BE2C (cell line): ENCODE results near the gene BMPR1A.

Experiments
- DNase-seq: peaks from one replicate; pipeline ENCODE4 v3.0.0-alpha.2; 2020
- H3K27me3 ChIP-seq: fragments of 250-450 bp; sonication (Bioruptor Pico); 2 replicates; pipeline ENCODE4 v1.5.1; 2020; ENCODE audit warnings: mild to moderate bottlenecking
- H3K36me3 ChIP-seq: fragments of 250-450 bp; sonication (Bioruptor Pico); 2 replicates; pipeline ENCODE4 v1.5.1; 2020; ENCODE audit warnings: mild to moderate bottlenecking
- H3K4me1 ChIP-seq: fragments of 250-450 bp; sonication (Bioruptor Pico); 2 replicates; pipeline ENCODE4 v1.5.1; 2020
- H3K4me3 ChIP-seq: 2 replicates; pipeline ENCODE4 v1.5.1; 2011; ENCODE audit warnings: low read depth, low read length
- H3K9me3 ChIP-seq: fragments of 250-450 bp; sonication (Bioruptor Pico); 2 replicates; pipeline ENCODE4 v1.5.1; 2020
- CTCF ChIP-seq: IDR thresholded peaks from 2 replicates; pipeline ENCODE4 v1.5.1; 2012; ENCODE audit warnings: mild to moderate bottlenecking, low read depth, low read length

The BMPR1A gene

DNA sequence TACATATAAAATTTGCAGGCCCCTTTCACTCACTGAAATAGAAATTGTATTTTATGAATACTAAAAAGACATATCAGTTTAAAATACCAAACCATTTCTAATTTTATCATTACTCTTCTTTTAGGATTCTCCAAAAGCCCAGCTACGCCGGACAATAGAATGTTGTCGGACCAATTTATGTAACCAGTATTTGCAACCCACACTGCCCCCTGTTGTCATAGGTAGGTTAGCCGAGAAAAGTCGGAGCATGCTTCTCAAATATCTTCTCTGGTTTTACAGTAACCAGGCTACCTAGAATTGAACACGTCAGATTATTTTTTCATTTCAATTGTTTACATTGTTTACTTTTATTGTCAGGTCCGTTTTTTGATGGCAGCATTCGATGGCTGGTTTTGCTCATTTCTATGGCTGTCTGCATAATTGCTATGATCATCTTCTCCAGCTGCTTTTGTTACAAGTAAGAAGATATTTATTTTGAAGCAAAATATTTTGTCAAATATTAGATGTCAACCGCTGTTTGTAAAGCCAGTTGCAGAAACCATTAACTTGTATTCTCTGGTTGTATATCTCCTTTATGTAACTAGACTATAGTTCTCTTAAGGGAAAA lies 143.4 kb downstream of the BMPR1A start:
- peak; percentile 77 for TF ChIP-seq CTCF
- H3K9me3 ChIP-seq = no peaks in the 10 kb centered on the region
- H3K36me3 ChIP-seq = peaks cover 22% of the 10 kb centered on the region
- peaks cover 6% of the 10 kb centered on the region; the same call in 1 of the 2 replicates for H3K4me1 ChIP-seq
- peak; percentile 68 for DNase-seq
- H3K27me3 ChIP-seq = no peaks in the 10 kb centered on the region
- no peak overlapping the region for H3K4me3 ChIP-seq

- TF ChIP-seq CTCF = no peak
- H3K36me3 ChIP-seq = peaks cover 25% of the 10 kb centered on the region
- peaks cover 6% of the 10 kb centered on the region; the same call in 1 of the 2 replicates for H3K4me1 ChIP-seq
- no peak overlapping the region for H3K4me3 ChIP-seq
- no peaks in the 10 kb centered on the region for H3K9me3 ChIP-seq
- no peak for DNase-seq
- H3K27me3 ChIP-seq = no peaks in the 10 kb centered on the region
Observed at GRCh38 chr10:86900955-86901354, 144.5 kb downstream of the BMPR1A start.

DNA sequence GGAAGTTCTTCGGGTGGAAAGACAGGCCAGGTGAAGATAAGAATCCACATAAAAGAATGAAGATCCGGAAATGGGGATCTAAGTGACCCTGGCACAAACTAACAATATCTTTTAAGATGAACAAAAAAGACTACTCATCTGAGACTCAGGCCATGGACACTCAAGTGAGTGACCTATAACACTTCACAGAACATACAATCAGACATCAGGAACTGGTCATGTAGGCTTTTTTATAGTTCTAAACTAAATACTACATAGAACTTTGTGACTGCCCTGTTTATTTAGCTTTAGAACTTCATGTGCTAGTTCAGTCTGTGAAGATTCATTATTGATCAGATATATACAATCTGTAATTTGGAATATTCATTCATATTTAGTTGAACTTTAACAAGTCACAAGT lies 148.2 kb downstream of the BMPR1A start:
- Histone ChIP-seq H3K4me1 (no peaks in the 10 kb centered on the region), H3K27me3 (no peaks in the 10 kb centered on the region), H3K4me3 (no peak overlapping the region), H3K36me3 (peaks cover 28% of the 10 kb centered on the region), H3K9me3 (no peaks in the 10 kb centered on the region)
- DNase-seq = no peak
- no peak for TF ChIP-seq CTCF

DNA sequence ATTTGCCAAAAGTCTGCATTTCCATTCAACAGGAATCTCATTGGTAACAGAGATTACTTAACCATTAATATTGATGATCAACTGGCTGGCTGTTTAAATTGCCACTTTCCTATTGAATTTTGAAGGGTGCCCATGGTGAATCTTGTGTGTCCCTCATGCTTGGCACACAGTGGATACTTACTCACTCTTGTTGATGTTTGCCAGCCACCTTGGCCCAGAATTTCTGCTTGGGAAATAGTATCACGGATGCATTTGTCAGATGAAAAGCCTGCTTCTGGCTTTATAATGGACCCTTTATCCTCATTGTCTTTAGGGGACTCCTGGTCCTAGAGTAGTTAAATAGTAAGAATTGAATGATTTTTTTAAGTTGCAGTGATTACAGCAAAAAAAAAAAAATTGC lies 149.0 kb downstream of the BMPR1A start:
- no peaks in the 10 kb centered on the region for H3K9me3 ChIP-seq
- no peak overlapping the region for H3K4me3 ChIP-seq
- H3K36me3 ChIP-seq = peaks cover 28% of the 10 kb centered on the region
- DNase-seq = no peak
- TF ChIP-seq CTCF = no peak
- no peaks in the 10 kb centered on the region for H3K27me3 ChIP-seq
- H3K4me1 ChIP-seq = no peaks in the 10 kb centered on the region

DNA sequence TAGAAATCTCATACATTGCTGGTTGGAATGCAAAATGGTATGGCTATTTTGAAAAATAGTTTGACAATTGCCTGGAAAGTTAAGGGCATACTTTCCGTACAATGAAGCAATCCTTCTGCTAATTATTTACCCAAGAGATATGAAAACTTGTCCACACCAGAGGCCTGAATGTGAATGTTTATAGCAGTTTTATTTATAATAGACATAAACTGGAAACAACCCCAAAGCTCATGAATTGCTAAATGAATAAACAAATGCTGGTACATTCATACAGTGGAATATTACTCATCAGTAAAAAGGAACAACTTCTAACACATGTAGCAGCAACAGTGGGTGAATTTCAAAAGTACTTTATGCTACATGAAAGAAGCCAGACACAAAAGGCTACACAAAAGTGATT lies 158.3 kb downstream of the BMPR1A start:
- peaks cover 24% of the 10 kb centered on the region for H3K36me3 ChIP-seq
- H3K9me3 ChIP-seq = no peaks in the 10 kb centered on the region
- H3K27me3 ChIP-seq = no peaks in the 10 kb centered on the region
- no peak for DNase-seq
- H3K4me3 ChIP-seq = no peak overlapping the region
- TF ChIP-seq CTCF = no peak
- H3K4me1 ChIP-seq = peaks cover 6% of the 10 kb centered on the region

DNA sequence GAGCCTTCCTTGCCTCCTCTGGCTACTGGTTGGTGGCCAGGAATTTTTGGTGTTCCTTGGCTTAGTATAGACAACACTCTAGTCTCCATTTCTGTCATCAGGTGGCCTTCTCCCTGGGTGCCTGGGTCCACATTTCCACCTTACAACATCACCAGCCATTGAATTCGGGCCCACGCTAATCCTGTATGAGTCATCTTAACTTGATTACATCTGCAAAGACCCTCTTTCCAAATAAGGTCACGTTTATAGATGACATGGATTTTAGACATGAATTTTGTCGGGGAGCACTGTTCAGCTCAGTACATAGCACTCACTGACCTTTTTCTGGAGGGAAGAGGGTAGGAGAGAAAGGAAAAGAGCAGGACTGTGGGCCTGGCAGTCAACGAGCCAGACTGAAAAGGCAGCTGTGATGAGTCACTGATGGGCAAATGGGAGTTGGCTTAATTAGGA lies 161.6 kb downstream of the BMPR1A start:
- no peak for DNase-seq
- H3K36me3 ChIP-seq = peaks cover 46% of the 10 kb centered on the region
- TF ChIP-seq CTCF = no peak

More for the DNA sequence above, 161.6 kb downstream of the BMPR1A start:
- Histone ChIP-seq H3K27me3 (no peaks in the 10 kb centered on the region), H3K9me3 (no peaks in the 10 kb centered on the region), H3K4me1 (peaks cover 6% of the 10 kb centered on the region), H3K4me3 (no peak overlapping the region)
